NCI-H2107 treated with DMSO at 0.1 percent for 48 hours (cell line): ENCODE data around the gene INO80C.

Experiments
- DNase-seq: peaks from one replicate; lab custom pipeline; 2025; ENCODE audit not compliant: unreplicated experiment; lab: John Stamatoyannopoulos, UW

INO80C gene

GRCh38 chr18:35513181-35513936 lies 15.6 kb upstream of the INO80C start:
- no peak for DNase-seq

GRCh38 chr18:35512761-35513160 lies 15.0 kb upstream of the INO80C start:
- no peak for DNase-seq

GRCh38 chr18:35511833-35512232 lies 14.1 kb upstream of the INO80C start:
- DNase-seq = no peak

- no peak for DNase-seq
Measured at GRCh38 chr18:35511428-35511827, 13.7 kb upstream of the INO80C start.

GRCh38 chr18:35510076-35510651 lies 12.4 kb upstream of the INO80C start:
- no peak for DNase-seq

- DNase-seq = no peak
Measured at GRCh38 chr18:35508746-35509338, 11.1 kb upstream of the INO80C start.

GRCh38 chr18:35508030-35508429 lies 10.3 kb upstream of the INO80C start:
- DNase-seq = no peak

GRCh38 chr18:35507623-35508022 lies 9.9 kb upstream of the INO80C start:
- no peak for DNase-seq

GRCh38 chr18:35507192-35507591 lies 9.4 kb upstream of the INO80C start:
- no peak for DNase-seq

GRCh38 chr18:35506024-35506712 lies 8.4 kb upstream of the INO80C start:
- no peak for DNase-seq

- DNase-seq = no peak
Measured at GRCh38 chr18:35504996-35505395, 7.2 kb upstream of the INO80C start.

GRCh38 chr18:35502052-35502451 lies 4.3 kb upstream of the INO80C start:
- no peak for DNase-seq

GRCh38 chr18:35501369-35501768 lies 3.6 kb upstream of the INO80C start:
- DNase-seq = no peak

GRCh38 chr18:35500113-35500512 lies 2.4 kb upstream of the INO80C start:
- DNase-seq = no peak

GRCh38 chr18:35497027-35497369 lies 762 bp downstream of the INO80C start:
- no peak for DNase-seq

GRCh38 chr18:35495536-35496314 lies 2.0 kb downstream of the INO80C start:
- no peak for DNase-seq

GRCh38 chr18:35494251-35495220 lies 3.2 kb downstream of the INO80C start:
- peak; percentile 63 for DNase-seq

- DNase-seq = no peak
Measured at GRCh38 chr18:35491700-35492077, 6.1 kb downstream of the INO80C start.

GRCh38 chr18:35490894-35491699 lies 6.7 kb downstream of the INO80C start:
- no peak for DNase-seq
